GM19351 (cell line): ENCODE data around the gene GLCE.

Experiments used
- ATAC-seq: cut with Tn5 transposase; IDR thresholded peaks from one replicate; pipeline ENCODE4 v1.9.1; 2021; ENCODE audit warnings: mild to moderate bottlenecking, moderate library complexity; ENCODE audit not compliant: unreplicated experiment

GLCE gene

GRCh38 chr15:69194854-69195253, 34.4 kb downstream of the GLCE start:
- no peak for ATAC-seq

- no peak for ATAC-seq
These were observed 40.7 kb downstream of the GLCE start for GRCh38 chr15:69200832-69201745.

- ATAC-seq = no peak
These were observed 45.6 kb downstream of the GLCE start for GRCh38 chr15:69206079-69206478.

GRCh38 chr15:69209661-69210060, 49.2 kb downstream of the GLCE start:
- ATAC-seq = no peak

- no peak for ATAC-seq
These were observed 50.1 kb downstream of the GLCE start for GRCh38 chr15:69210574-69210973.

- ATAC-seq = no peak
These were observed 53.4 kb downstream of the GLCE start for GRCh38 chr15:69213786-69214185.

GRCh38 chr15:69215314-69216035, 55.0 kb downstream of the GLCE start:
- ATAC-seq = no peak

GRCh38 chr15:69217381-69217780, 56.9 kb downstream of the GLCE start:
- no peak for ATAC-seq

- no peak for ATAC-seq
These were observed 59.3 kb downstream of the GLCE start for GRCh38 chr15:69219690-69220089.

GRCh38 chr15:69222002-69222474, 61.6 kb downstream of the GLCE start:
- ATAC-seq = no peak

- ATAC-seq = no peak
These were observed 62.8 kb downstream of the GLCE start for GRCh38 chr15:69223083-69223813.

- no peak for ATAC-seq
These were observed 63.9 kb downstream of the GLCE start for GRCh38 chr15:69224383-69224782.

- ATAC-seq = no peak
These were observed 65.1 kb downstream of the GLCE start for GRCh38 chr15:69225355-69226022.

- no peak for ATAC-seq
These were observed 65.6 kb downstream of the GLCE start for GRCh38 chr15:69226023-69226355.

- ATAC-seq = no peak
These were observed 71.7 kb downstream of the GLCE start for GRCh38 chr15:69232144-69232543.

GRCh38 chr15:69232765-69233164, 72.3 kb downstream of the GLCE start:
- no peak for ATAC-seq

- no peak for ATAC-seq
These were observed 74.2 kb downstream of the GLCE start for GRCh38 chr15:69234676-69235075.

GRCh38 chr15:69236505-69236904, 76.1 kb downstream of the GLCE start:
- ATAC-seq = no peak

GRCh38 chr15:69237718-69238117, 77.3 kb downstream of the GLCE start:
- ATAC-seq = no peak

- ATAC-seq = no peak
These were observed 84.4 kb downstream of the GLCE start for GRCh38 chr15:69244798-69245197.

GRCh38 chr15:69253156-69253555, 92.7 kb downstream of the GLCE start:
- ATAC-seq = no peak
